Measurements from ENCODE around the gene ZNF575. TPM values are rescaled to one million over a fixed set of nuclear protein-coding genes. Genes with fewer than 3 reads are reported as not detected.

Gene ZNF575
- total and polyA plus RNA-seq, 10 of the 15 experiments (the other 5 are each of a cell fraction or from before 2014, with no cell fraction given) = 0.18 to 2.8 (median 0.75) TPM

GRCh38 chr19:43575156-43575950 is 42.4 kb downstream of the ZNF575 start, which contains the start of the genes PINLYP and XRCC1 (continued):
- no peak for TF ChIP-seq PRDM15 (CRISPR knock-in tag; IDR thresholded peaks at IDR 0.05)
- TF ChIP-seq MEF2B (IDR thresholded peaks at IDR 0.05; ENCODE audit: partially characterized antibody, poor library complexity, severe bottlenecking) = no peak
- peak; percentile 56; the same call in 1 of the 2 replicates for TF ChIP-seq ATF7 (IDR thresholded peaks at IDR 0.05; ENCODE audit: low read depth)
- no peak for TF ChIP-seq SUZ12 (IDR thresholded peaks at IDR 0.05; ENCODE audit: unreplicated experiment)
- no peak for TF ChIP-seq USF2 (IDR thresholded peaks at IDR 0.05; ENCODE audit: borderline replicate concordance, low read depth, low read length)
- TF ChIP-seq ZBTB4 (CRISPR knock-in tag; IDR thresholded peaks at IDR 0.05) = no peak
- 0 out of 2 replicates have a peak, but pooled peaks have one; percentile 16 for TF ChIP-seq LARP7 (IDR thresholded peaks at IDR 0.05)
- peak; percentile 63; the same call in 1 of the 2 replicates for TF ChIP-seq NFYB (IDR thresholded peaks at IDR 0.05; ENCODE audit: insufficient read depth, low read depth, low read length)
- TF ChIP-seq E2F8 (IDR thresholded peaks at IDR 0.05; ENCODE audit: low read depth, partially characterized antibody) = no peak
- TF ChIP-seq JUNB (IDR thresholded peaks at IDR 0.05) = no peak
- TF ChIP-seq ZNF622 (IDR thresholded peaks at IDR 0.05) = no peak
- TF ChIP-seq CBX5 (IDR thresholded peaks at IDR 0.05; ENCODE audit: low read depth) = no peak
- no peak for TF ChIP-seq EED (IDR thresholded peaks at IDR 0.05; ENCODE audit: low read depth)
- no peak for TF ChIP-seq RAD21 (IDR thresholded peaks at IDR 0.05; ENCODE audit: insufficient read depth, low read depth, low read length)
- TF ChIP-seq NFXL1 (IDR thresholded peaks at IDR 0.05; ENCODE audit: borderline replicate concordance) = no peak
- no peak for TF ChIP-seq STAT1 (conservative IDR thresholded peaks at IDR 0.05)
- TF ChIP-seq SMARCA5 (IDR thresholded peaks at IDR 0.05) = no peak
- peak; percentile 52; the same call in 1 of the 2 replicates for TF ChIP-seq CHD2 (IDR thresholded peaks at IDR 0.05; ENCODE audit: borderline replicate concordance, low read depth, low read length)
- no peak for TF ChIP-seq HDAC2 (IDR thresholded peaks at IDR 0.05)

Measured in GM12878 (cell line).